Transverse colon (tissue), 4 donors: Measurements from ENCODE around the gene NPLOC4. TPM values are rescaled to one million over a fixed set of nuclear protein-coding genes. Genes with fewer than 3 reads are reported as not detected.

Source experiments
- DNase-seq: peaks from one replicate; pipeline ENCODE4 v3.0.0-alpha.2; 2019
- H3K27ac ChIP-seq, 4 donors: fragments of 200-600 bp; sonication (generic); 2 replicates each; pipeline ENCODE4 v1.5.1; 2016 to 2018; ENCODE audit warnings: inconsistent platforms in 4 of 4
- H3K27me3 ChIP-seq: fragments of 200-600 bp; sonication (generic); 2 replicates; pipeline ENCODE4 v1.5.1; 2017; ENCODE audit warnings: inconsistent platforms
- H3K36me3 ChIP-seq, 4 donors: fragments of 200-600 bp; sonication (generic); 2 replicates each; pipeline ENCODE4 v1.5.1; 2017 to 2019; ENCODE audit warnings: inconsistent platforms in 4 of 4
- H3K4me1 ChIP-seq, 4 donors: fragments of 200-600 bp; sonication (generic); 2 replicates each; pipeline ENCODE4 v1.5.1; 2017 to 2020; ENCODE audit warnings: inconsistent platforms in 4 of 4
- H3K4me3 ChIP-seq, 4 donors: fragments of 200-600 bp; sonication (generic); 1 replicate in 1 of 4; 2 replicates in 3 of 4; pipeline versions ENCODE4 v1.5.1 to v1.6.1; 2017 to 2019; ENCODE audit warnings: inconsistent platforms in 4 of 4
- H3K9me3 ChIP-seq, 2 donors: fragments of 200-600 bp; sonication (generic); 2 replicates each; pipeline ENCODE4 v1.5.1; 2017 to 2019; ENCODE audit warnings: inconsistent platforms in 2 of 2
- CTCF ChIP-seq, 5 experiments: fragments of 200-600 bp in 3 of 5; fragments of 450-650 bp in 2 of 5; sonication (generic) in 3 of 5; IDR thresholded peaks; 1 replicate in 2 of 5; 2 replicates in 3 of 5; pipeline ENCODE4 v1.5.1; 2016 to 2017; ENCODE audit warnings: antibody characterized with exemption in 5 of 5, inconsistent platforms in 3 of 5, mild to moderate bottlenecking in 2 of 5, moderate library complexity in 1 of 5
- EP300 ChIP-seq: sonication (generic); formaldehyde crosslinking; IDR thresholded peaks from one replicate; pipeline ENCODE4 v1.6.1; 2017; ENCODE audit warnings: antibody characterized with exemption, low read depth
- POLR2A ChIP-seq: fragments of 450-650 bp; IDR thresholded peaks from one replicate; pipeline ENCODE4 v1.6.1; 2016; ENCODE audit warnings: antibody characterized with exemption, mild to moderate bottlenecking, moderate library complexity
- POLR2AphosphoS5 ChIP-seq, 3 donors: sonication (generic); formaldehyde crosslinking; IDR thresholded peaks; one replicate each; pipeline ENCODE4 v1.6.1; 2016; ENCODE audit warnings: antibody characterized with exemption in 3 of 3
- WGBS, 2 donors: methylation state at CpG; one replicate each; pipeline ENCODE4 v1.1.5; 2018; ENCODE audit warnings: low coverage in 1 of 2; 5-methylcytosine and 5-hydroxymethylcytosine counted together
- in situ Hi-C, 4 donors: fragments of 200-750 bp; cut with MboI; loops; one replicate each; pipeline versions ENCODE4 v1.15.0 to v1.15.1; 2017; ENCODE audit warnings: low sequenced_read_pairs in 3 of 4, low pct_ligation_motif_present in 1 of 4, low pct_unique_long_range_greater_than_20kb in 1 of 4
- intact Hi-C: fragments of 100-400 bp; cut with DNase I; formaldehyde crosslinking; loops from one replicate; pipeline ENCODE4 v1.15.1; 2023; ENCODE audit warnings: low total_unique reads
- total RNA-seq, 4 donors: library from RNA; depleted of rRNA; stranded (reverse); fragments of >200 nt; gene quantifications; one replicate each; pipeline ENCODE4 v1.1.0, GENCODE V29; 2016

Gene NPLOC4
- total RNA-seq, 4 donors from 2014 or later, result 59.9 to 323 (median 84.6) TPM

DNA sequence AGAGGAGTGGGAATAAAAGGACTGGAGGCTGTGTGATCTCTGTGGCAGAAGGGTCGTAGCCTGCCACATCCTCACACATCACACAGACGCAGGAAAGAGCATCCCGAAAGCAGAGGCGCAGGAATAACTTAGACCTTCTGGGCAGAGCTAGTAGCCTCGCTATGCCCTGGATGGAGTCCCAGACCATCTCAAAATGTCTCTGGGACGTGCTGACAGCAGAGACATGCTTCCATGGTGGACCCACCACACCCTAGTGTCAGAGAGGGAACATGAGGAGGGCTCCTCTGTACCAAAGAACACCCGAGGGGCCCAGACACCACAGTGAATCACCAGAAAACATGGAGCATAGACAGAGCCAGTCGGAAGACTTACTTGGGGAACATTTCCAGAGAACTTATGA, 55.2 kb downstream of the NPLOC4 start:
- Histone ChIP-seq H3K27ac (no peak overlapping the region), H3K4me1 (peaks cover 0 to 8% (median 0%) of the 10 kb centered on the region in 4 donors), H3K27me3 (no peaks in the 10 kb centered on the region), H3K4me3 (no peak overlapping the region), H3K9me3 (no peaks in the 10 kb centered on the region), H3K36me3 (peaks cover 0 to 36% (median 18%) of the 10 kb centered on the region in 4 donors)
- in situ Hi-C loops (no loop called here), intact Hi-C loops (no loop called here)
- TF ChIP-seq POLR2A (no peak), EP300 (no peak), POLR2AphosphoS5 (IDR thresholded peaks at IDR 0.05) (no peak), CTCF (IDR thresholded peaks at IDR 0.05) (no peak)
- DNase-seq, result no peak
- WGBS, 2 donors, result 97 to 100% methylated on average over 1 to 8 of the region's 8 CpGs

GRCh38 chr17:81580481-81580880, 56.4 kb downstream of the NPLOC4 start:
- intact Hi-C loops, result no loop called here
- 94 to 100% methylated on average over 2 to 6 of the region's 6 CpGs for WGBS, 2 donors
- H3K27ac ChIP-seq, result no peak overlapping the region

DNA sequence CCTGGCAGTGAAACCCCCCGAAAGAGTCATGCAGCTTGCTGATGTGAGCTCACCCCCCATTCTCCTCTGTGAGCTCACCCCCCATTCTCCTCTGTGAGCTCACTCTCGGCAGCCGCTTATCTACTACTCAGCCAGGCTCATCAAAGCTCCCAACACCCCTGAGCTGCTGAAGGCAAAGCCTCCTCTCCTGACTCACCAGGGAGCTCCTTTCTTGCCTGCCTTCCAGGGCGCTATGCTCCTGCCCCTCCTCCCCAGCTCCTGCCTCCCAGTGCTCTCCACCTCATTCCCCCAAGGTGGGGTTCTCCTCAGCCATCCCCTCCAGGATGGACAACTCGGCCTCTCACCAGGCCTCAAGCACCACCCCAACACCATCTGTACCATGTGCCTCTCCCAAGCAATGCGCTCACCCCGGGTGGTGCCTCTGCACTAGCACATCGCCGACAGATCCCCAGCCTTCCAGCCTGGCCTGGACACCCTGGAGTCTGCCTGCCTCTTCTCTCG, 57.0 kb downstream of the NPLOC4 start:
- peaks cover 0 to 20% (median 9%) of the 10 kb centered on the region in 4 donors for H3K36me3 ChIP-seq
- WGBS, 2 donors, result 95 to 100% methylated on average over 5 to 10 of the region's 10 CpGs
- DNase-seq, result no peak
- intact Hi-C loops (no loop called here), in situ Hi-C loops (no loop called here)
- H3K4me3 ChIP-seq, result no peak overlapping the region
- H3K27me3 ChIP-seq, result no peaks in the 10 kb centered on the region
- TF ChIP-seq POLR2AphosphoS5 (IDR thresholded peaks at IDR 0.05), result no peak
- H3K9me3 ChIP-seq, result no peaks in the 10 kb centered on the region
- no peak overlapping the region for H3K27ac ChIP-seq
- peaks cover 0 to 13% (median 0%) of the 10 kb centered on the region in 4 donors for H3K4me1 ChIP-seq

More at GRCh38 chr17:81580481-81580880, 56.4 kb downstream of the NPLOC4 start:
- Histone ChIP-seq H3K4me1 (peaks cover 0 to 13% (median 0%) of the 10 kb centered on the region in 4 donors), H3K27me3 (no peaks in the 10 kb centered on the region), H3K36me3 (peaks cover 0 to 24% (median 12%) of the 10 kb centered on the region in 4 donors), H3K9me3 (no peaks in the 10 kb centered on the region), H3K4me3 (no peak overlapping the region)
- TF ChIP-seq EP300, result no peak
- TF ChIP-seq POLR2AphosphoS5 (IDR thresholded peaks at IDR 0.05), result no peak
- TF ChIP-seq POLR2A, result no peak
- TF ChIP-seq CTCF (IDR thresholded peaks at IDR 0.05), result no peak
- no peak for DNase-seq
- in situ Hi-C loops, result no loop called here

DNA sequence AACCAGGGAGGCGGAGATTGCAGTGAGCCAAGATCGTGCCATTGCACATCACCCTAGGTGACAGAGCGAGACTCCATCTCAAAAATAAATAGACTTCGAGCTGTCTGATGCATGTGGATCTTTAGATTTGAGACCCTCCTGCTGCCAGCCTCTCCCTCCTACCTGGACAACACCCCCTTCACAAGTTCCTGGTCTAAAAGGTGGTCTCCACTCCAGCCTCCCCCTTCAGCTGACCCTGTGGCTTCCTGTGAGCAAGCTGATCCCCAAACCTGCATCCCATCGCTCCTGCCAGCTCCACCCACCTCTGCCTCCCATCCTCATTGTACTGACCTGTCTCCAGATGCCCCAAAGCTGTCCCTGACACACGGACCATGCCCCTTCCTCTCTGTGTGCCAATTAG, 57.6 kb downstream of the NPLOC4 start:
- no peaks in the 10 kb centered on the region for H3K27me3 ChIP-seq
- intact Hi-C loops (no loop called here), in situ Hi-C loops (no loop called here)
- peaks cover 0 to 13% (median 2%) of the 10 kb centered on the region in 4 donors for H3K4me1 ChIP-seq
- H3K36me3 ChIP-seq, result peaks cover 0 to 15% (median 7%) of the 10 kb centered on the region in 4 donors
- no peak overlapping the region for H3K27ac ChIP-seq
- H3K9me3 ChIP-seq, result no peaks in the 10 kb centered on the region
- DNase-seq, result no peak
- no peak overlapping the region for H3K4me3 ChIP-seq
- WGBS, 2 donors, result 91 to 100% methylated on average over 2 to 6 of the region's 6 CpGs
- TF ChIP-seq CTCF (IDR thresholded peaks at IDR 0.05) (no peak), EP300 (no peak), POLR2A (no peak), POLR2AphosphoS5 (IDR thresholded peaks at IDR 0.05) (no peak)
